K562 (cell line): ENCODE data around the gene AGR3. TPM values are rescaled to one million over a fixed set of nuclear protein-coding genes. Genes with fewer than 3 reads are reported as not detected.

ENCODE experiments used
- EHMT2 ChIP-seq: fragments of 450-650 bp; IDR thresholded peaks from 2 replicates; pipeline ENCODE4 v1.6.1; 2018; ENCODE audit warnings: antibody characterized with exemption
- ILK ChIP-seq: fragments of 450-650 bp; IDR thresholded peaks from 2 replicates; pipeline ENCODE4 v1.6.1; 2016; ENCODE audit warnings: missing genetic modification characterization, low read depth, mild to moderate bottlenecking, missing compliant biosample characterization, moderate library complexity, borderline replicate concordance
- ZNF347 ChIP-seq: fragments of 450-650 bp; formaldehyde crosslinking; IDR thresholded peaks from 2 replicates; pipeline ENCODE4 v1.4.0; 2020; ENCODE audit warnings: low read depth, mild to moderate bottlenecking, moderate library complexity
- polyA plus RNA-seq, 8 experiments: library from polyadenylated mRNA; depleted of rRNA in 4 of 8; stranded (reverse) in 5 of 8; unstranded in 3 of 8; fragments of >200 nt; fragmentation: Nextera tagmentation in 2 of 8; fragmentation: Illumina TruSeq in 1 of 8; extraction: Ambion mirVana in 2 of 8; extraction: Trizol in 1 of 8; gene quantifications; 2 replicates each; pipeline versions ENCODE4 v1.2.1 to v1.2.3, GENCODE V29; 2011 to 2014; ENCODE audit warnings: inconsistent platforms in 1 of 8, missing spikeins in 1 of 8
- small RNA-seq: library from RNA; depleted of rRNA; stranded (forward); fragments of <200 nt; gene quantifications from one replicate; pipeline ENCODE3, GENCODE V24; 2014
- total RNA-seq, 7 experiments: library from RNA; depleted of rRNA in 6 of 7; stranded (reverse); fragments of >200 nt in 6 of 7; fragmentation: Illumina TruSeq in 2 of 7; extraction: Trizol in 2 of 7; gene quantifications; 2 replicates each; pipeline versions ENCODE4 v1.2.1 to v1.2.3, GENCODE V29; 2011 to 2021; ENCODE audit warnings: low replicate concordance in 1 of 7
- TF ChIP-seq, protein P1 (sequence below): IDR thresholded peaks from 2 replicates; pipeline ENCODE4 v1.6.1; 2012; ENCODE audit warnings: low read depth, low read length, improper control_type of control experiment, borderline replicate concordance
- TF ChIP-seq, protein P2 (sequence below): fragments of 250-450 bp; sonication (Bioruptor Pico); IDR thresholded peaks from 2 replicates; pipeline ENCODE4 v1.4.0; 2020; ENCODE audit warnings: mild to moderate bottlenecking
- TF ChIP-seq, protein P3 (sequence below): sonication (generic); formaldehyde crosslinking; IDR thresholded peaks from 2 replicates; pipeline ENCODE4 v1.8.1; 2023; ENCODE audit warnings: mild to moderate bottlenecking, missing genetic modification reagents

AGR3 gene
- total and polyA plus RNA-seq, 9 of the 15 experiments (the other 6 are each of a cell fraction or from before 2014, with no cell fraction given), result not detected

DNA sequence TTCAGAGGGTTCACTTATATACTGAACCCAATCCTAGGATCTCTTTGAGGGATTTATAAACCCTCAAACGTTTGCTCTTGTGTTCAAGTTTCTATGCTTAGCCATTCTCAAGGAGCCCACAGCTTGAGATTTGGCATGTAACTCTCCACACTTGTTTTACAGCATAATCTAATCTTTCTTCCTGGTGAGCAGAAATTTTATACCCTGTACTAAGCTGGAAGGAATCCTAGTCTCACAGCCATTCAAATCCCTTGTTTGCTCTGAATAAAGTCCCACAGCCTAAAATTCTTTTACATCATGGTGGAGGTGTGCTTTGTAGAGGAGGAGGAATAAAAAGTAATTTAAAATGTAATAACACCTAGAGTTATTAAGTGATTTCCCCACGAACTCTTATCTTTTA, 71.7 kb downstream of the AGR3 start (continued):
- TF ChIP-seq, protein P1, sequence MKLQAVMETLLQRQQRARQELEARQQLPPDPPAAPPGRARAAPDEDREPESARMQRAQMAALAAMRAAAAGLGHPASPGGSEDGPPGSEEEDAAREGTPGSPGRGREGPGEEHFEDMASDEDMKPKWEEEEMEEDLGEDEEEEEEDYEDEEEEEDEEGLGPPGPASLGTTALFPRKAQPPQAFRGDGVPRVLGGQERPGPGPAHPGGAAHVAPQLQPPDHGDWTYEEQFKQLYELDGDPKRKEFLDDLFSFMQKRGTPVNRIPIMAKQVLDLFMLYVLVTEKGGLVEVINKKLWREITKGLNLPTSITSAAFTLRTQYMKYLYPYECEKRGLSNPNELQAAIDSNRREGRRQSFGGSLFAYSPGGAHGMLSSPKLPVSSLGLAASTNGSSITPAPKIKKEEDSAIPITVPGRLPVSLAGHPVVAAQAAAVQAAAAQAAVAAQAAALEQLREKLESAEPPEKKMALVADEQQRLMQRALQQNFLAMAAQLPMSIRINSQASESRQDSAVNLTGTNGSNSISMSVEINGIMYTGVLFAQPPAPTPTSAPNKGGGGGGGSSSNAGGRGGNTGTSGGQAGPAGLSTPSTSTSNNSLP, result no peak
- TF ChIP-seq ILK (tag), result no peak
- TF ChIP-seq, protein P2, sequence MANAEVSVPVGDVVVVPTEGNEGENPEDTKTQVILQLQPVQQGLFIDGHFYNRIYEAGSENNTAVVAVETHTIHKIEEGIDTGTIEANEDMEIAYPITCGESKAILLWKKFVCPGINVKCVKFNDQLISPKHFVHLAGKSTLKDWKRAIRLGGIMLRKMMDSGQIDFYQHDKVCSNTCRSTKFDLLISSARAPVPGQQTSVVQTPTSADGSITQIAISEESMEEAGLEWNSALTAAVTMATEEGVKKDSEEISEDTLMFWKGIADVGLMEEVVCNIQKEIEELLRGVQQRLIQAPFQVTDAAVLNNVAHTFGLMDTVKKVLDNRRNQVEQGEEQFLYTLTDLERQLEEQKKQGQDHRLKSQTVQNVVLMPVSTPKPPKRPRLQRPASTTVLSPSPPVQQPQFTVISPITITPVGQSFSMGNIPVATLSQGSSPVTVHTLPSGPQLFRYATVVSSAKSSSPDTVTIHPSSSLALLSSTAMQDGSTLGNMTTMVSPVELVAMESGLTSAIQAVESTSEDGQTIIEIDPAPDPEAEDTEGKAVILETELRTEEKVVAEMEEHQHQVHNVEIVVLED (CRISPR knock-in tag), result no peak
- no peak for TF ChIP-seq EHMT2
- TF ChIP-seq, protein P3, sequence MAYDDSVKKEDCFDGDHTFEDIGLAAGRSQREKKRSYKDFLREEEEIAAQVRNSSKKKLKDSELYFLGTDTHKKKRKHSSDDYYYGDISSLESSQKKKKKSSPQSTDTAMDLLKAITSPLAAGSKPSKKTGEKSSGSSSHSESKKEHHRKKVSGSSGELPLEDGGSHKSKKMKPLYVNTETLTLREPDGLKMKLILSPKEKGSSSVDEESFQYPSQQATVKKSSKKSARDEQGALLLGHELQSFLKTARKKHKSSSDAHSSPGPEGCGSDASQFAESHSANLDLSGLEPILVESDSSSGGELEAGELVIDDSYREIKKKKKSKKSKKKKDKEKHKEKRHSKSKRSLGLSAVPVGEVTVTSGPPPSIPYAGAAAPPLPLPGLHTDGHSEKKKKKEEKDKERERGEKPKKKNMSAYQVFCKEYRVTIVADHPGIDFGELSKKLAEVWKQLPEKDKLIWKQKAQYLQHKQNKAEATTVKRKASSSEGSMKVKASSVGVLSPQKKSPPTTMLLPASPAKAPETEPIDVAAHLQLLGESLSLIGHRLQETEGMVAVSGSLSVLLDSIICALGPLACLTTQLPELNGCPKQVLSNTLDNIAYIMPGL (CRISPR knock-in tag), result no peak
- no peak for TF ChIP-seq ZNF347 (CRISPR knock-in tag)
- TF ChIP-seq, all 486 proteins: peak for 0

Small RNA genes lying within 50 kb of the gene (small RNA-seq; reads per million reads assigned to genes)
- gene AC098592.2, result not detected

Other genes with a start within 250 kb of the AGR3 start
- gene ANKMY2, start 236.2 kb downstream of the AGR3 start, total RNA-seq (2014; rRNA removed), result 41.1 and 41.4 TPM in 2 replicates
- gene ANKMY2, start 236.2 kb downstream of the AGR3 start, total RNA-seq (2014; rRNA removed; fragmentation: Illumina TruSeq; extraction: Trizol), result 57.0 and 64.3 TPM in 2 replicates
- gene ANKMY2, start 236.2 kb downstream of the AGR3 start, total RNA-seq (2015; rRNA removed; fragmentation: Illumina TruSeq; extraction: Trizol), result 48.7 and 52.6 TPM in 2 replicates
- 43.7 and 44.0 TPM in 2 replicates for gene ANKMY2, start 236.2 kb downstream of the AGR3 start, total RNA-seq (2021)
- 58.5 and 71.5 TPM in 2 replicates for gene ANKMY2, start 236.2 kb downstream of the AGR3 start, polyA plus RNA-seq (2011; rRNA removed)
- gene ANKMY2, start 236.2 kb downstream of the AGR3 start, polyA plus RNA-seq (2014; fragmentation: Illumina TruSeq; extraction: Trizol), result 45.7 and 48.8 TPM in 2 replicates
- gene ANKMY2, start 236.2 kb downstream of the AGR3 start, polyA plus RNA-seq (2014; fragmentation: Nextera tagmentation; extraction: Ambion mirVana), result 10 to 100 TPM; 38.9 to 70.3 TPM
- gene ANKMY2, start 236.2 kb downstream of the AGR3 start, polyA plus RNA-seq (2014; rRNA removed), result 45.7 and 48.4 TPM in 2 replicates
- gene BZW2, start 235.8 kb downstream of the AGR3 start, total RNA-seq (2014; rRNA removed), result 133 and 168 TPM in 2 replicates
- gene BZW2, start 235.8 kb downstream of the AGR3 start, total RNA-seq (2014; rRNA removed; fragmentation: Illumina TruSeq; extraction: Trizol), result 188 and 204 TPM in 2 replicates
- 163 and 167 TPM in 2 replicates for gene BZW2, start 235.8 kb downstream of the AGR3 start, total RNA-seq (2015; rRNA removed; fragmentation: Illumina TruSeq; extraction: Trizol)
- 146 and 159 TPM in 2 replicates for gene BZW2, start 235.8 kb downstream of the AGR3 start, total RNA-seq (2021)
- gene BZW2, start 235.8 kb downstream of the AGR3 start, polyA plus RNA-seq (2011; rRNA removed), result 140 and 155 TPM in 2 replicates
- 222 and 244 TPM in 2 replicates for gene BZW2, start 235.8 kb downstream of the AGR3 start, polyA plus RNA-seq (2014; fragmentation: Illumina TruSeq; extraction: Trizol)
- gene BZW2, start 235.8 kb downstream of the AGR3 start, polyA plus RNA-seq (2014; fragmentation: Nextera tagmentation; extraction: Ambion mirVana), result 100 to 1,000 TPM; 251 to 316 TPM
- 137 and 173 TPM in 2 replicates for gene BZW2, start 235.8 kb downstream of the AGR3 start, polyA plus RNA-seq (2014; rRNA removed)
- gene TSPAN13, start 128.2 kb downstream of the AGR3 start, total RNA-seq (2014; rRNA removed), result 12.8 and 16.6 TPM in 2 replicates
- 29.2 and 32.5 TPM in 2 replicates for gene TSPAN13, start 128.2 kb downstream of the AGR3 start, total RNA-seq (2014; rRNA removed; fragmentation: Illumina TruSeq; extraction: Trizol)
- gene TSPAN13, start 128.2 kb downstream of the AGR3 start, total RNA-seq (2015; rRNA removed; fragmentation: Illumina TruSeq; extraction: Trizol), result 14.3 and 16.4 TPM in 2 replicates
- gene TSPAN13, start 128.2 kb downstream of the AGR3 start, total RNA-seq (2021), result 26.8 and 28.9 TPM in 2 replicates
- 23.3 and 46.3 TPM in 2 replicates for gene TSPAN13, start 128.2 kb downstream of the AGR3 start, polyA plus RNA-seq (2011; rRNA removed)
- gene TSPAN13, start 128.2 kb downstream of the AGR3 start, polyA plus RNA-seq (2014; fragmentation: Illumina TruSeq; extraction: Trizol), result 25.0 and 29.3 TPM in 2 replicates
- 1 to 10 TPM; 7.8 to 9.8 TPM for gene TSPAN13, start 128.2 kb downstream of the AGR3 start, polyA plus RNA-seq (2014; fragmentation: Nextera tagmentation; extraction: Ambion mirVana)
- gene TSPAN13, start 128.2 kb downstream of the AGR3 start, polyA plus RNA-seq (2014; rRNA removed), result 20.0 and 23.9 TPM in 2 replicates
- not detected in 2 replicates for gene AGR2, start 77.0 kb downstream of the AGR3 start, total RNA-seq (2014; rRNA removed)
- not detected in 2 replicates for gene AGR2, start 77.0 kb downstream of the AGR3 start, total RNA-seq (2014; rRNA removed; fragmentation: Illumina TruSeq; extraction: Trizol)
- not detected in 2 replicates for gene AGR2, start 77.0 kb downstream of the AGR3 start, total RNA-seq (2015; rRNA removed; fragmentation: Illumina TruSeq; extraction: Trizol)
- 0.66 and 0.98 TPM in 2 replicates for gene AGR2, start 77.0 kb downstream of the AGR3 start, total RNA-seq (2021)
- gene AGR2, start 77.0 kb downstream of the AGR3 start, polyA plus RNA-seq (2011; rRNA removed), result not detected in 2 replicates
- not detected in 2 replicates for gene AGR2, start 77.0 kb downstream of the AGR3 start, polyA plus RNA-seq (2014; fragmentation: Illumina TruSeq; extraction: Trizol)
- gene AGR2, start 77.0 kb downstream of the AGR3 start, polyA plus RNA-seq (2014; fragmentation: Nextera tagmentation; extraction: Ambion mirVana), result not detected
- not detected in 2 replicates for gene AGR2, start 77.0 kb downstream of the AGR3 start, polyA plus RNA-seq (2014; rRNA removed)